Measurements from ENCODE around the gene CTXN1. TPM values are rescaled to one million over a fixed set of nuclear protein-coding genes. Genes with fewer than 3 reads are reported as not detected.

Gene CTXN1
- total and polyA plus RNA-seq, 2 experiments from 2014 or later: 5.2 to 14.5 TPM

DNA sequence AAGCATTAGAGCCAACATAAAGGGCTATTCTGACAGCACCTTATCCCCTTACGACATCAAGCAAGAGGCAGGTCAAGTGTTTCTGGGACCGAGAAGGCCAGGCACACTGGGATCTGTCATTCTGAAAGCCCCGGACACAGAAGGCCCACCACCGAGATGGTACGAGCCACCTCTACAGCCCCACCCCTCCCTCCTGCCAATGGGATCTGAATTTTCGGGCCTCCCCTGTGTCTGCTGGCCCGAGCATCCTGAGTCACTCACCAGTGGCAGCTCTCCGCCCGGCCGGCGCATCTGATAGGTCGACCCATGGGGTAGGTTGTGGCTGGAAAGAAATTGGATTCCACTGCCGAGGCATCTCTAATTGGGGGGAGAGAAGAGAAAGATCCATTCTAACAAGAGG, 14.9 kb upstream of the CTXN1 start:
- no peaks in the 10 kb centered on the region for H4K20me1 ChIP-seq (ENCODE audit: insufficient read depth, poor library complexity, severe bottlenecking)
- 92% methylated on average over 13 of the region's 13 CpGs for WGBS (ENCODE audit: low lambda C conversion rate, missing lambda C conversion rate)
- no peak overlapping the region for H3K4me3 ChIP-seq
- H3K27ac ChIP-seq: no peak overlapping the region
- H3K79me2 ChIP-seq: peaks cover 42% of the 10 kb centered on the region
- peaks cover 8% of the 10 kb centered on the region for H3K4me1 ChIP-seq (ENCODE audit: insufficient read depth)
- TF ChIP-seq, protein P1, sequence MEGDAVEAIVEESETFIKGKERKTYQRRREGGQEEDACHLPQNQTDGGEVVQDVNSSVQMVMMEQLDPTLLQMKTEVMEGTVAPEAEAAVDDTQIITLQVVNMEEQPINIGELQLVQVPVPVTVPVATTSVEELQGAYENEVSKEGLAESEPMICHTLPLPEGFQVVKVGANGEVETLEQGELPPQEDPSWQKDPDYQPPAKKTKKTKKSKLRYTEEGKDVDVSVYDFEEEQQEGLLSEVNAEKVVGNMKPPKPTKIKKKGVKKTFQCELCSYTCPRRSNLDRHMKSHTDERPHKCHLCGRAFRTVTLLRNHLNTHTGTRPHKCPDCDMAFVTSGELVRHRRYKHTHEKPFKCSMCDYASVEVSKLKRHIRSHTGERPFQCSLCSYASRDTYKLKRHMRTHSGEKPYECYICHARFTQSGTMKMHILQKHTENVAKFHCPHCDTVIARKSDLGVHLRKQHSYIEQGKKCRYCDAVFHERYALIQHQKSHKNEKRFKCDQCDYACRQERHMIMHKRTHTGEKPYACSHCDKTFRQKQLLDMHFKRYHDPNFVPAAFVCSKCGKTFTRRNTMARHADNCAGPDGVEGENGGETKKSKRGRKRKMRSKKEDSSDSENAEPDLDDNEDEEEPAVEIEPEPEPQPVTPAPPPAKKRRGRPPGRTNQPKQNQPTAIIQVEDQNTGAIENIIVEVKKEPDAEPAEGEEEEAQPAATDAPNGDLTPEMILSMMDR (IDR thresholded peaks at IDR 0.05; ENCODE audit: poor library complexity): no peak
- TF ChIP-seq EZH2 (IDR thresholded peaks at IDR 0.05; ENCODE audit: borderline replicate concordance) (no peak), EZH2phosphoT487 (IDR thresholded peaks at IDR 0.05; ENCODE audit: low read depth, severe bottlenecking, unreplicated experiment) (no peak)
- H3K27me3 ChIP-seq: no peaks in the 10 kb centered on the region
- DNase-seq (ENCODE audit: low spot score): no peak
- no peak overlapping the region for H2AFZ ChIP-seq
- H3K9me2 ChIP-seq (replicated peaks; ENCODE audit: insufficient read depth): no peaks in the 10 kb centered on the region
- H3K9me3 ChIP-seq (ENCODE audit: low read depth): no peaks in the 10 kb centered on the region
- H3K4me2 ChIP-seq: no peak overlapping the region
- no peaks in the 10 kb centered on the region for H3K36me3 ChIP-seq (replicated peaks; ENCODE audit: insufficient read depth, low read depth)

DNA sequence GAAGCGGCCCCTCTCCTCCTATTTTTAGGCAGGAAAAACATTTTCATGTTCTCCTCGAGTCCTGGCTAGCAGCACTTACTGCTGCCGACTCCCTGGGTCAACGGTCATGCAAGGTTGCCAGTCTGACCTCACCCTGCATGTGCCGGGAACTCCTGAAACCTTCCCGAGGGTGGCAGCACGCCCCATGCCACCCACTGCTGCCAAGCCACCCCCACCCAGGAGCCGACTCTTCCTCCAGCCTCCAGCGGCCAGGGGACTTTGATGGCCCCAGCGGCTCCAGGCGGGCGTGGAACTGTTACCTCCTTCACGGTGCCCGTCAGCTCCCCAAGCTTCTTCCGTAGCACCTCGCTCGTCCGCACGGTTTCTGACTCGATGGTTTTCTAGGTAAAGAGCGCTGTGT, 8.8 kb upstream of the CTXN1 start:
- Histone ChIP-seq H2AFZ (no peak overlapping the region), H3K4me1 (ENCODE audit: insufficient read depth) (peaks cover 3% of the 10 kb centered on the region), H3K36me3 (replicated peaks; ENCODE audit: insufficient read depth, low read depth) (no peaks in the 10 kb centered on the region), H4K20me1 (ENCODE audit: insufficient read depth, poor library complexity, severe bottlenecking) (no peaks in the 10 kb centered on the region), H3K27me3 (no peaks in the 10 kb centered on the region), H3K4me2 (no peak overlapping the region), H3K9me3 (ENCODE audit: low read depth) (no peaks in the 10 kb centered on the region), H3K79me2 (peaks cover 14% of the 10 kb centered on the region), H3K9me2 (replicated peaks; ENCODE audit: insufficient read depth) (no peaks in the 10 kb centered on the region), H3K27ac (no peak overlapping the region), H3K4me3 (no peak overlapping the region)
- WGBS (ENCODE audit: low lambda C conversion rate, missing lambda C conversion rate): 95% methylated on average over 19 of the region's 21 CpGs
- no peak for TF ChIP-seq EZH2 (IDR thresholded peaks at IDR 0.05; ENCODE audit: borderline replicate concordance)
- TF ChIP-seq EZH2phosphoT487 (IDR thresholded peaks at IDR 0.05; ENCODE audit: low read depth, severe bottlenecking, unreplicated experiment): no peak
- TF ChIP-seq, protein P1 (IDR thresholded peaks at IDR 0.05; ENCODE audit: poor library complexity): no peak
- no peak for DNase-seq (ENCODE audit: low spot score)

DNA sequence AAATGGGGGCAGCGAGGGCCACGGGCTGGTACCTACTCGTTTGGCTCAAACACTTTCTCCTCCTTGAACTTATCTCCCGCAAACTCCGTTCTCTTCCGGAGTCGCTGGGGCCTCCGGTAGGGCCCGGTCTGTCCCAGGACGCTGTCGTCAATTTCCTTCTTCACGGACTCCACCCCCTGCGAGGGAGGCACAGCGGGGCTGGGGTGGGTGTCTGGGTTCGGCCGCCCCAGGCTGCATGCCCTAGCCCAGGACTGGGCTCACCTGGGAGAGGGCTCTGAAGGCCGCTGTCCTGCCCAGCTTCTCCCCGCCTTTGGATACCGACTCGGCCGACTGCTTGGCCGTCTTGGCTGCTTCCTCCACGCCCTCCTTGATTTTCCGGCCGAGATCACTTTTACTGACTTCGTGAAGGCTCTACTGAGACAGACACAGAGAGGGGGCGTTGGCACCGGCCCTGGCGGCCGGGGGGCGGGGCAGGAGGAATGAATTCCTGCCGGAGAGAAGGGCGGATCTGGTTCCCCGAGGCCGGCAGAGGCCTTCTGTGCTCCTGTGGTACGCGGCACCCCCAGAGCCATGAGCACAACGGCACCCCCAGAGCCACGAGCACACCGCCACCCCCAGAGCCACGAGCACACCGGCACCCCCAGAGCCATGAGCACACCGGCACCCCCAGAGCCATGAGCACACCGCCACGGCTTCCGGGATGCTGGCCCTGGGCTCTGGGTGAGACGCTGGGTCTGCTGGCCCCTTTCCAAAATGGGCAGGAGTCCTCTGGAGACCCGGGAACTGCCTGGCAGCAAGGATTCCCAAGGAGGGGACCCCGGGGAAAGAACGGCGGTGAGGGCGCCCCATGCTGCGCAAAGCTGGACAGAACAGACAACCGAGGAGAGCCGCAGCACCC, 8.1 kb upstream of the CTXN1 start:
- H3K36me3 ChIP-seq (replicated peaks; ENCODE audit: insufficient read depth, low read depth): no peaks in the 10 kb centered on the region
- H2AFZ ChIP-seq: no peak overlapping the region
- H3K4me2 ChIP-seq: no peak overlapping the region
- peaks cover 10% of the 10 kb centered on the region for H3K4me1 ChIP-seq (ENCODE audit: insufficient read depth)
- DNase-seq (ENCODE audit: low spot score): no peak
- 95% methylated on average over 44 of the region's 55 CpGs for WGBS (ENCODE audit: low lambda C conversion rate, missing lambda C conversion rate)
- no peak overlapping the region for H3K4me3 ChIP-seq
- H3K9me3 ChIP-seq (ENCODE audit: low read depth): no peaks in the 10 kb centered on the region
- no peak overlapping the region for H3K27ac ChIP-seq
- no peaks in the 10 kb centered on the region for H4K20me1 ChIP-seq (ENCODE audit: insufficient read depth, poor library complexity, severe bottlenecking)
- H3K9me2 ChIP-seq (replicated peaks; ENCODE audit: insufficient read depth): no peaks in the 10 kb centered on the region
- H3K79me2 ChIP-seq: peaks cover 9% of the 10 kb centered on the region
- no peaks in the 10 kb centered on the region for H3K27me3 ChIP-seq
- TF ChIP-seq EZH2phosphoT487 (IDR thresholded peaks at IDR 0.05; ENCODE audit: low read depth, severe bottlenecking, unreplicated experiment): no peak
- no peak for TF ChIP-seq EZH2 (IDR thresholded peaks at IDR 0.05; ENCODE audit: borderline replicate concordance)
- TF ChIP-seq, protein P1 (IDR thresholded peaks at IDR 0.05; ENCODE audit: poor library complexity): no peak
